ENCODE results near the gene MAP1B.
A peak's percentile ranks its signal among the peaks of the same experiment; 100 is the strongest.
"Not testable (repeated sequence)": the region's sequence is repeated elsewhere in the genome, so short reads cannot be mapped to it uniquely, and the experiment has no call there.

Gene MAP1B

GRCh38 chr5:72166070-72166979 is 59.0 kb downstream of the MAP1B start:
- DNase-seq, result peak; percentile 64

- DNase-seq, result no peak
These were observed 60.0 kb downstream of the MAP1B start for GRCh38 chr5:72167257-72167656.

- no peak for DNase-seq
These were observed 60.5 kb downstream of the MAP1B start for GRCh38 chr5:72167804-72168203.

- DNase-seq, result no peak
These were observed 62.8 kb downstream of the MAP1B start for GRCh38 chr5:72170101-72170500.

GRCh38 chr5:72171181-72171580 is 63.9 kb downstream of the MAP1B start:
- not testable (repeated sequence) for DNase-seq

- no peak for DNase-seq
These were observed 64.4 kb downstream of the MAP1B start for GRCh38 chr5:72171667-72172066.

GRCh38 chr5:72172786-72173185 is 65.5 kb downstream of the MAP1B start:
- DNase-seq, result no peak

GRCh38 chr5:72177538-72177937 is 70.3 kb downstream of the MAP1B start:
- DNase-seq, result no peak

GRCh38 chr5:72179028-72179815 is 71.9 kb downstream of the MAP1B start:
- peak; percentile 41 to 66 for DNase-seq

GRCh38 chr5:72179816-72180440 is 72.7 kb downstream of the MAP1B start:
- peak; percentile 48 to 65 for DNase-seq

GRCh38 chr5:72180925-72181324 is 73.7 kb downstream of the MAP1B start:
- peak in 1 of 2 donors; percentile 39 for DNase-seq

- DNase-seq, result no peak
These were observed 75.4 kb downstream of the MAP1B start for GRCh38 chr5:72182686-72183085.

GRCh38 chr5:72183101-72183520 is 75.8 kb downstream of the MAP1B start:
- no peak for DNase-seq

GRCh38 chr5:72184408-72184807 is 77.1 kb downstream of the MAP1B start:
- no peak for DNase-seq

- DNase-seq, result no peak
These were observed 78.4 kb downstream of the MAP1B start for GRCh38 chr5:72185496-72186329.

- no peak for DNase-seq
These were observed 80.3 kb downstream of the MAP1B start for GRCh38 chr5:72187388-72188075.

GRCh38 chr5:72188166-72188565 is 80.9 kb downstream of the MAP1B start:
- no peak for DNase-seq

GRCh38 chr5:72189146-72189545 is 81.9 kb downstream of the MAP1B start:
- DNase-seq, result no peak

- DNase-seq, result no peak
These were observed 84.1 kb downstream of the MAP1B start for GRCh38 chr5:72191404-72191803.

GRCh38 chr5:72194846-72195245 is 87.6 kb downstream of the MAP1B start:
- no peak for DNase-seq

- DNase-seq, result no peak
These were observed 88.3 kb downstream of the MAP1B start for GRCh38 chr5:72195581-72195980.

GRCh38 chr5:72197393-72197792 is 90.1 kb downstream of the MAP1B start:
- no peak for DNase-seq

Measured in hippocampal formation (tissue), 2 donors.